ENCODE measurements around the gene SAE1.
A peak's percentile ranks its signal among the peaks of the same experiment; 100 is the strongest.

The SAE1 gene

GRCh38 chr19:47257411-47258169 is 127.0 kb downstream of the SAE1 start:
- DNase-seq = no peak
- TF ChIP-seq CTCF (IDR thresholded peaks at IDR 0.05; ENCODE audit: low read depth, low read length) = no peak
- Histone ChIP-seq H3K4me3 (ENCODE audit: low read depth, low read length) (peak overlapping the region; percentile 73), H3K27me3 (ENCODE audit: insufficient read depth, low read depth, severe bottlenecking) (no peaks in the 10 kb centered on the region), H3K9me3 (ENCODE audit: severe bottlenecking) (no peaks in the 10 kb centered on the region), H3K36me3 (peaks cover 37% of the 10 kb centered on the region), H3K27ac (peak overlapping the region; percentile 92)

GRCh38 chr19:47258434-47258833 is 127.8 kb downstream of the SAE1 start:
- TF ChIP-seq CTCF (IDR thresholded peaks at IDR 0.05; ENCODE audit: low read depth, low read length) = no peak
- Histone ChIP-seq H3K27me3 (ENCODE audit: insufficient read depth, low read depth, severe bottlenecking) (no peaks in the 10 kb centered on the region), H3K4me3 (ENCODE audit: low read depth, low read length) (no peak overlapping the region), H3K36me3 (peaks cover 43% of the 10 kb centered on the region), H3K9me3 (ENCODE audit: severe bottlenecking) (no peaks in the 10 kb centered on the region), H3K27ac (peak overlapping the region; percentile 92)
- DNase-seq = no peak

GRCh38 chr19:47258895-47259555 is 128.4 kb downstream of the SAE1 start:
- Histone ChIP-seq H3K27ac (no peak overlapping the region), H3K36me3 (peaks cover 49% of the 10 kb centered on the region), H3K4me3 (ENCODE audit: low read depth, low read length) (no peak overlapping the region), H3K27me3 (ENCODE audit: insufficient read depth, low read depth, severe bottlenecking) (no peaks in the 10 kb centered on the region), H3K9me3 (ENCODE audit: severe bottlenecking) (no peaks in the 10 kb centered on the region)
- TF ChIP-seq CTCF (IDR thresholded peaks at IDR 0.05; ENCODE audit: low read depth, low read length) = no peak
- DNase-seq = no peak

All from WERI-Rb-1 (cell line).